HEK293 (cell line): Measurements from ENCODE around the gene FKBP8.

Source experiments
- HOXD13 ChIP-seq: sonication (generic); formaldehyde crosslinking; IDR thresholded peaks from 2 replicates; pipeline ENCODE4 v1.8.0; 2022; ENCODE audit warnings: missing genetic modification reagents, borderline replicate concordance
- KLF1 ChIP-seq: fragments of 450-650 bp; formaldehyde crosslinking; IDR thresholded peaks from 2 replicates; pipeline ENCODE4 v1.5.1; 2016; ENCODE audit warnings: missing biosample characterization, missing genetic modification characterization
- KLF9 ChIP-seq: fragments of 450-650 bp; formaldehyde crosslinking; IDR thresholded peaks from 2 replicates; pipeline ENCODE4 v1.5.1; 2016; ENCODE audit warnings: missing biosample characterization, missing genetic modification characterization, low read depth
- TRIM28 ChIP-seq: IDR thresholded peaks from 2 replicates; pipeline ENCODE4 v1.6.1; 2011; ENCODE audit warnings: low read length, control low read depth, borderline replicate concordance
- ZNF121 ChIP-seq: fragments of 450-650 bp; formaldehyde crosslinking; IDR thresholded peaks from 2 replicates; pipeline ENCODE4 v1.5.1; 2016; ENCODE audit warnings: missing biosample characterization, missing genetic modification characterization
- ZNF146 ChIP-seq: fragments of 450-650 bp; formaldehyde crosslinking; IDR thresholded peaks from 2 replicates; pipeline ENCODE4 v1.5.1; 2016; ENCODE audit warnings: missing biosample characterization, missing genetic modification characterization
- ZNF211 ChIP-seq: fragments of 450-650 bp; formaldehyde crosslinking; IDR thresholded peaks from 2 replicates; pipeline ENCODE4 v1.5.1; 2016; ENCODE audit warnings: low read depth, missing biosample characterization, missing genetic modification characterization
- ZNF24 ChIP-seq: fragments of 450-650 bp; formaldehyde crosslinking; IDR thresholded peaks from 2 replicates; pipeline ENCODE4 v1.5.1; 2016; ENCODE audit warnings: missing biosample characterization, missing genetic modification characterization
- ZNF266 ChIP-seq: fragments of 450-650 bp; formaldehyde crosslinking; IDR thresholded peaks from 2 replicates; pipeline ENCODE4 v1.5.1; 2016; ENCODE audit warnings: missing biosample characterization, missing genetic modification characterization, low read depth
- ZNF785 ChIP-seq: fragments of 450-650 bp; formaldehyde crosslinking; IDR thresholded peaks from 2 replicates; pipeline ENCODE4 v1.5.1; 2016; ENCODE audit warnings: missing biosample characterization, missing genetic modification characterization
- ZNF843 ChIP-seq: fragments of 450-650 bp; formaldehyde crosslinking; IDR thresholded peaks from 2 replicates; pipeline ENCODE4 v1.5.1; 2016; ENCODE audit warnings: missing biosample characterization, missing genetic modification characterization
- ZSCAN23 ChIP-seq: fragments of 450-650 bp; formaldehyde crosslinking; IDR thresholded peaks from 2 replicates; pipeline ENCODE4 v1.5.1; 2016; ENCODE audit warnings: missing biosample characterization, missing genetic modification characterization
- TF ChIP-seq, protein P1 (sequence below): fragments of 450-650 bp; formaldehyde crosslinking; IDR thresholded peaks from 2 replicates; pipeline ENCODE4 v1.5.1; 2016; ENCODE audit warnings: missing biosample characterization, missing genetic modification characterization
- TF ChIP-seq, protein P2 (sequence below): fragments of 450-650 bp; formaldehyde crosslinking; conservative IDR thresholded peaks from 2 replicates; pipeline ENCODE4 v1.5.1; 2016; ENCODE audit warnings: low read depth, missing biosample characterization, missing genetic modification characterization
- TF ChIP-seq, protein P3 (sequence below): fragments of 450-650 bp; formaldehyde crosslinking; IDR thresholded peaks from 2 replicates; pipeline ENCODE4 v1.5.1; 2016; ENCODE audit warnings: missing biosample characterization, missing genetic modification characterization, low read depth
- TF ChIP-seq, protein P4 (sequence below): fragments of 450-650 bp; formaldehyde crosslinking; IDR thresholded peaks from 2 replicates; pipeline ENCODE4 v1.5.1; 2016; ENCODE audit warnings: missing biosample characterization, missing genetic modification characterization
- TF ChIP-seq, protein P5 (sequence below): fragments of 450-650 bp; formaldehyde crosslinking; IDR thresholded peaks from 2 replicates; pipeline ENCODE4 v1.5.1; 2017; ENCODE audit warnings: missing biosample characterization, missing genetic modification characterization
- TF ChIP-seq, protein P6 (sequence below): fragments of 450-650 bp; formaldehyde crosslinking; IDR thresholded peaks from 2 replicates; pipeline ENCODE4 v1.5.1; 2016; ENCODE audit warnings: missing biosample characterization, missing genetic modification characterization
- TF ChIP-seq, protein P7 (sequence below): fragments of 450-650 bp; formaldehyde crosslinking; conservative IDR thresholded peaks from 2 replicates; pipeline ENCODE4 v1.5.1; 2016; ENCODE audit warnings: low read depth, missing biosample characterization, missing genetic modification characterization

FKBP8 gene

DNA sequence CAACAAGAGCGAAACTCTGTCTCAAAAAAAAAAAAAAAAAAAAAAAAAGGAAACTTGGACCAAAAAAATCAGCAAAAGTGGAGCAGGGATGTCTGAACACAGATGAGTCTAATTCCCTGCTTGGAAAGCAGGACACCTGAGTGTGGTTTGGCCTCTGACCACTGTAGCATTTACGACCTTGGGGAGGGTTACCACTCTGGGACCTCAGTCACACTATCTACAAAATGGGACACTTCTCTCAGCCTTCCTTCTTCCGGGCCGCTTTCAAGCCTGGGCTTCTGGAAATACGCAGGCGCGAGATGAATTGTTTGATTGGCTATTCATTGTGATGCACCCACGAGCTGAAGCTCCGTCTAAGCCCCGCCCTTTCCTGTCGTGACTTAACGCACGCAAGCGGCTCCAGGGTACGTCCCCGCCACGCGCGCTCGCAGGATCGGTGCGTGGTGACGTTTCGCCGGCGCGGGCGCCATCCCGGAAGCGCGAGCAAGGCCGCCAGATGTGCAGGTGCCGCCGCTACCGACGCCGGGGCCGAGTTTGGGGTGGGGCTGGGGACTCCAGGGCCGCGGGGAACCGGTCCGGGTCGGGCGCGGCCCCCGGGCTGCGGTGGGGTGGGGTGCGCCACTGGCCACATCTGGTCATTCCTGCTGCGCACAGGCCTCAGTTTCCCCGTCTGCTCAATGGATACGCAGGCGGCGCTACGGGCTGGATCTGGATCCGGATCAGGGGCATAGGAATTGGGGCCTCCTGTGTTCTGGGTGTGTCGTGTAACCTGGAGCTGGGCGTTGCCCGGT is 14.2 kb upstream of the FKBP8 start, which contains the start of gene KXD1 (continued):
- TF ChIP-seq, protein P1, sequence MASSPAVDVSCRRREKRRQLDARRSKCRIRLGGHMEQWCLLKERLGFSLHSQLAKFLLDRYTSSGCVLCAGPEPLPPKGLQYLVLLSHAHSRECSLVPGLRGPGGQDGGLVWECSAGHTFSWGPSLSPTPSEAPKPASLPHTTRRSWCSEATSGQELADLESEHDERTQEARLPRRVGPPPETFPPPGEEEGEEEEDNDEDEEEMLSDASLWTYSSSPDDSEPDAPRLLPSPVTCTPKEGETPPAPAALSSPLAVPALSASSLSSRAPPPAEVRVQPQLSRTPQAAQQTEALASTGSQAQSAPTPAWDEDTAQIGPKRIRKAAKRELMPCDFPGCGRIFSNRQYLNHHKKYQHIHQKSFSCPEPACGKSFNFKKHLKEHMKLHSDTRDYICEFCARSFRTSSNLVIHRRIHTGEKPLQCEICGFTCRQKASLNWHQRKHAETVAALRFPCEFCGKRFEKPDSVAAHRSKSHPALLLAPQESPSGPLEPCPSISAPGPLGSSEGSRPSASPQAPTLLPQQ (tag by site-specific recombination), result peak; percentile 59; the same call in 1 of the 2 replicates
- TF ChIP-seq, protein P2, sequence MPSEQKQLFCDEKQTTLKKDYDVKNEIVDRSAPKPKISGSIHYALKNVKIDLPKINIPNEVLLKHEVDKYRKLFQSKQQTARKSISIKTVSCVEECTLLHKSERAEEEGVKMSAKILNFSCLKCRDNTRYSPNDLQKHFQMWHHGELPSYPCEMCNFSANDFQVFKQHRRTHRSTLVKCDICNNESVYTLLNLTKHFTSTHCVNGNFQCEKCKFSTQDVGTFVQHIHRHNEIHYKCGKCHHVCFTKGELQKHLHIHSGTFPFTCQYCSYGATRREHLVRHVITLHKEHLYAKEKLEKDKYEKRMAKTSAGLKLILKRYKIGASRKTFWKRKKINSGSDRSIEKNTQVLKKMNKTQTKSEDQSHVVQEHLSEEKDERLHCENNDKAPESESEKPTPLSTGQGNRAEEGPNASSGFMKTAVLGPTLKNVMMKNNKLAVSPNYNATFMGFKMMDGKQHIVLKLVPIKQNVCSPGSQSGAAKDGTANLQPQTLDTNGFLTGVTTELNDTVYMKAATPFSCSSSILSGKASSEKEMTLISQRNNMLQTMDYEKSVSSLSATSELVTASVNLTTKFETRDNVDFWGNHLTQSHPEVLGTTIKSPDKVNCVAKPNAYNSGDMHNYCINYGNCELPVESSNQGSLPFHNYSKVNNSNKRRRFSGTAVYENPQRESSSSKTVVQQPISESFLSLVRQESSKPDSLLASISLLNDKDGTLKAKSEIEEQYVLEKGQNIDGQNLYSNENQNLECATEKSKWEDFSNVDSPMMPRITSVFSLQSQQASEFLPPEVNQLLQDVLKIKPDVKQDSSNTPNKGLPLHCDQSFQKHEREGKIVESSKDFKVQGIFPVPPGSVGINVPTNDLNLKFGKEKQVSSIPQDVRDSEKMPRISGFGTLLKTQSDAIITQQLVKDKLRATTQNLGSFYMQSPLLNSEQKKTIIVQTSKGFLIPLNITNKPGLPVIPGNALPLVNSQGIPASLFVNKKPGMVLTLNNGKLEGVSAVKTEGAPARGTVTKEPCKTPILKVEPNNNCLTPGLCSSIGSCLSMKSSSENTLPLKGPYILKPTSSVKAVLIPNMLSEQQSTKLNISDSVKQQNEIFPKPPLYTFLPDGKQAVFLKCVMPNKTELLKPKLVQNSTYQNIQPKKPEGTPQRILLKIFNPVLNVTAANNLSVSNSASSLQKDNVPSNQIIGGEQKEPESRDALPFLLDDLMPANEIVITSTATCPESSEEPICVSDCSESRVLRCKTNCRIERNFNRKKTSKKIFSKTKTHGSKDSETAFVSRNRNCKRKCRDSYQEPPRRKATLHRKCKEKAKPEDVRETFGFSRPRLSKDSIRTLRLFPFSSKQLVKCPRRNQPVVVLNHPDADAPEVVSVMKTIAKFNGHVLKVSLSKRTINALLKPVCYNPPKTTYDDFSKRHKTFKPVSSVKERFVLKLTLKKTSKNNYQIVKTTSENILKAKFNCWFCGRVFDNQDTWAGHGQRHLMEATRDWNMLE, result no peak; the same call in 1 of the 2 replicates
- peak; percentile 97 for TF ChIP-seq ZNF785
- TF ChIP-seq HOXD13 (CRISPR knock-in tag), result no peak
- TF ChIP-seq, protein P3, sequence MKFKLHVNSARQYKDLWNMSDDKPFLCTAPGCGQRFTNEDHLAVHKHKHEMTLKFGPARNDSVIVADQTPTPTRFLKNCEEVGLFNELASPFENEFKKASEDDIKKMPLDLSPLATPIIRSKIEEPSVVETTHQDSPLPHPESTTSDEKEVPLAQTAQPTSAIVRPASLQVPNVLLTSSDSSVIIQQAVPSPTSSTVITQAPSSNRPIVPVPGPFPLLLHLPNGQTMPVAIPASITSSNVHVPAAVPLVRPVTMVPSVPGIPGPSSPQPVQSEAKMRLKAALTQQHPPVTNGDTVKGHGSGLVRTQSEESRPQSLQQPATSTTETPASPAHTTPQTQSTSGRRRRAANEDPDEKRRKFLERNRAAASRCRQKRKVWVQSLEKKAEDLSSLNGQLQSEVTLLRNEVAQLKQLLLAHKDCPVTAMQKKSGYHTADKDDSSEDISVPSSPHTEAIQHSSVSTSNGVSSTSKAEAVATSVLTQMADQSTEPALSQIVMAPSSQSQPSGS (tag by site-specific recombination), result 0 out of 2 replicates have a peak, but pooled peaks have one; percentile 4
- TF ChIP-seq KLF1 (tag by site-specific recombination), result 0 out of 2 replicates have a peak, but pooled peaks have one; percentile 64
- TF ChIP-seq, protein P4, sequence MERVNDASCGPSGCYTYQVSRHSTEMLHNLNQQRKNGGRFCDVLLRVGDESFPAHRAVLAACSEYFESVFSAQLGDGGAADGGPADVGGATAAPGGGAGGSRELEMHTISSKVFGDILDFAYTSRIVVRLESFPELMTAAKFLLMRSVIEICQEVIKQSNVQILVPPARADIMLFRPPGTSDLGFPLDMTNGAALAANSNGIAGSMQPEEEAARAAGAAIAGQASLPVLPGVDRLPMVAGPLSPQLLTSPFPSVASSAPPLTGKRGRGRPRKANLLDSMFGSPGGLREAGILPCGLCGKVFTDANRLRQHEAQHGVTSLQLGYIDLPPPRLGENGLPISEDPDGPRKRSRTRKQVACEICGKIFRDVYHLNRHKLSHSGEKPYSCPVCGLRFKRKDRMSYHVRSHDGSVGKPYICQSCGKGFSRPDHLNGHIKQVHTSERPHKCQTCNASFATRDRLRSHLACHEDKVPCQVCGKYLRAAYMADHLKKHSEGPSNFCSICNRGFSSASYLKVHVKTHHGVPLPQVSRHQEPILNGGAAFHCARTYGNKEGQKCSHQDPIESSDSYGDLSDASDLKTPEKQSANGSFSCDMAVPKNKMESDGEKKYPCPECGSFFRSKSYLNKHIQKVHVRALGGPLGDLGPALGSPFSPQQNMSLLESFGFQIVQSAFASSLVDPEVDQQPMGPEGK (tag by site-specific recombination), result peak; percentile 19; the same call in 1 of the 2 replicates
- TF ChIP-seq, protein P5, sequence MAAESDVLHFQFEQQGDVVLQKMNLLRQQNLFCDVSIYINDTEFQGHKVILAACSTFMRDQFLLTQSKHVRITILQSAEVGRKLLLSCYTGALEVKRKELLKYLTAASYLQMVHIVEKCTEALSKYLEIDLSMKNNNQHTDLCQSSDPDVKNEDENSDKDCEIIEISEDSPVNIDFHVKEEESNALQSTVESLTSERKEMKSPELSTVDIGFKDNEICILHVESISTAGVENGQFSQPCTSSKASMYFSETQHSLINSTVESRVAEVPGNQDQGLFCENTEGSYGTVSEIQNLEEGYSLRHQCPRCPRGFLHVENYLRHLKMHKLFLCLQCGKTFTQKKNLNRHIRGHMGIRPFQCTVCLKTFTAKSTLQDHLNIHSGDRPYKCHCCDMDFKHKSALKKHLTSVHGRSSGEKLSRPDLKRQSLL (tag by site-specific recombination), result peak; percentile 97
- TF ChIP-seq ZSCAN23 (tag by site-specific recombination), result 0 out of 2 replicates have a peak, but pooled peaks have one; percentile 34
- TF ChIP-seq TRIM28, result 0 out of 2 replicates have a peak, but pooled peaks have one; percentile 36
- TF ChIP-seq ZNF121, result peak; percentile 69; the same call in 1 of the 2 replicates
- TF ChIP-seq KLF9 (tag by site-specific recombination), result peak; percentile 54; the same call in 1 of the 2 replicates
- TF ChIP-seq ZNF211 (tag by site-specific recombination), result no peak
- TF ChIP-seq, protein P6, sequence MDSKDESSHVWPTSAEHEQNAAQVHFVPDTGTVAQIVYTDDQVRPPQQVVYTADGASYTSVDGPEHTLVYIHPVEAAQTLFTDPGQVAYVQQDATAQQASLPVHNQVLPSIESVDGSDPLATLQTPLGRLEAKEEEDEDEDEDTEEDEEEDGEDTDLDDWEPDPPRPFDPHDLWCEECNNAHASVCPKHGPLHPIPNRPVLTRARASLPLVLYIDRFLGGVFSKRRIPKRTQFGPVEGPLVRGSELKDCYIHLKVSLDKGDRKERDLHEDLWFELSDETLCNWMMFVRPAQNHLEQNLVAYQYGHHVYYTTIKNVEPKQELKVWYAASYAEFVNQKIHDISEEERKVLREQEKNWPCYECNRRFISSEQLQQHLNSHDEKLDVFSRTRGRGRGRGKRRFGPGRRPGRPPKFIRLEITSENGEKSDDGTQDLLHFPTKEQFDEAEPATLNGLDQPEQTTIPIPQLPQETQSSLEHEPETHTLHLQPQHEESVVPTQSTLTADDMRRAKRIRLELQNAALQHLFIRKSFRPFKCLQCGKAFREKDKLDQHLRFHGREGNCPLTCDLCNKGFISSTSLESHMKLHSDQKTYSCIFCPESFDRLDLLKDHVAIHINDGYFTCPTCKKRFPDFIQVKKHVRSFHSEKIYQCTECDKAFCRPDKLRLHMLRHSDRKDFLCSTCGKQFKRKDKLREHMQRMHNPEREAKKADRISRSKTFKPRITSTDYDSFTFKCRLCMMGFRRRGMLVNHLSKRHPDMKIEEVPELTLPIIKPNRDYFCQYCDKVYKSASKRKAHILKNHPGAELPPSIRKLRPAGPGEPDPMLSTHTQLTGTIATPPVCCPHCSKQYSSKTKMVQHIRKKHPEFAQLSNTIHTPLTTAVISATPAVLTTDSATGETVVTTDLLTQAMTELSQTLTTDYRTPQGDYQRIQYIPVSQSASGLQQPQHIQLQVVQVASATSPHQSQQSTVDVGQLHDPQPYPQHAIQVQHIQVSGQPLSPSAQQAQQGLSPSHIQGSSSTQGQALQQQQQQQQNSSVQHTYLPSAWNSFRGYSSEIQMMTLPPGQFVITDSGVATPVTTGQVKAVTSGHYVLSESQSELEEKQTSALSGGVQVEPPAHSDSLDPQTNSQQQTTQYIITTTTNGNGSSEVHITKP (tag by site-specific recombination), result no peak
- TF ChIP-seq, protein P7, sequence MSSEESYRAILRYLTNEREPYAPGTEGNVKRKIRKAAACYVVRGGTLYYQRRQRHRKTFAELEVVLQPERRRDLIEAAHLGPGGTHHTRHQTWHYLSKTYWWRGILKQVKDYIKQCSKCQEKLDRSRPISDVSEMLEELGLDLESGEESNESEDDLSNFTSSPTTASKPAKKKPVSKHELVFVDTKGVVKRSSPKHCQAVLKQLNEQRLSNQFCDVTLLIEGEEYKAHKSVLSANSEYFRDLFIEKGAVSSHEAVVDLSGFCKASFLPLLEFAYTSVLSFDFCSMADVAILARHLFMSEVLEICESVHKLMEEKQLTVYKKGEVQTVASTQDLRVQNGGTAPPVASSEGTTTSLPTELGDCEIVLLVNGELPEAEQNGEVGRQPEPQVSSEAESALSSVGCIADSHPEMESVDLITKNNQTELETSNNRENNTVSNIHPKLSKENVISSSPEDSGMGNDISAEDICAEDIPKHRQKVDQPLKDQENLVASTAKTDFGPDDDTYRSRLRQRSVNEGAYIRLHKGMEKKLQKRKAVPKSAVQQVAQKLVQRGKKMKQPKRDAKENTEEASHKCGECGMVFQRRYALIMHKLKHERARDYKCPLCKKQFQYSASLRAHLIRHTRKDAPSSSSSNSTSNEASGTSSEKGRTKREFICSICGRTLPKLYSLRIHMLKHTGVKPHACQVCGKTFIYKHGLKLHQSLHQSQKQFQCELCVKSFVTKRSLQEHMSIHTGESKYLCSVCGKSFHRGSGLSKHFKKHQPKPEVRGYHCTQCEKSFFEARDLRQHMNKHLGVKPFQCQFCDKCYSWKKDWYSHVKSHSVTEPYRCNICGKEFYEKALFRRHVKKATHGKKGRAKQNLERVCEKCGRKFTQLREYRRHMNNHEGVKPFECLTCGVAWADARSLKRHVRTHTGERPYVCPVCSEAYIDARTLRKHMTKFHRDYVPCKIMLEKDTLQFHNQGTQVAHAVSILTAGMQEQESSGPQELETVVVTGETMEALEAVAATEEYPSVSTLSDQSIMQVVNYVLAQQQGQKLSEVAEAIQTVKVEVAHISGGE (tag by site-specific recombination), result peak; percentile 52; the same call in 1 of the 2 replicates
- peak; percentile 15; the same call in 1 of the 2 replicates for TF ChIP-seq ZNF146 (tag by site-specific recombination)
- TF ChIP-seq ZNF266 (tag by site-specific recombination), result no peak
- TF ChIP-seq ZNF843 (tag by site-specific recombination), result no peak
- peak; percentile 90 for TF ChIP-seq ZNF24
